NCI-H1436 treated with DMSO at 0.1 percent for 48 hours (cell line): ENCODE measurements around the gene ZNF888.
"Not testable (repeated sequence)": the region's sequence is repeated elsewhere in the genome, so short reads cannot be mapped to it uniquely, and the experiment has no call there.

Experiments used
- DNase-seq: peaks from one replicate; lab custom pipeline; 2025; lab: John Stamatoyannopoulos, UW

The ZNF888 gene

DNA sequence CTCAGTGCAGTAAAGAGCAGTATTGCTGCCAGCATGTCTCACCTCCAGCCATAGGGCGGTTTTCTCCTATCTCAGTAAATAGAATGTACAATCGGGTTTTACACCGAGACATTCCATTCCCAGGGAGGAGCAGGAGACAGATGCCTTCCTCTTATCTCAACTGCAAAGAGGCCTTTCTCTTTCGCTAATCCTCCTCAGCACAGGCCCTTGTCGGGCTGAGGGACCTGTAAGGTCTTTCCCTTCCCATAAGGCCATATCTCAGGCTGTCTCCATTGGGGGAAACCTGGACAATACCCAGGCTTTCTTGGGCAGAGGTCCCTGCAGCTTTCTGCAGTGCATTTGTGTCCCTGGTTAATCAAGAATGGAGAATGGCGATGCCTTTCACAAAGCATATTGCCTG is 50.2 kb downstream of the ZNF888 start:
- DNase-seq = not testable (repeated sequence)

DNA sequence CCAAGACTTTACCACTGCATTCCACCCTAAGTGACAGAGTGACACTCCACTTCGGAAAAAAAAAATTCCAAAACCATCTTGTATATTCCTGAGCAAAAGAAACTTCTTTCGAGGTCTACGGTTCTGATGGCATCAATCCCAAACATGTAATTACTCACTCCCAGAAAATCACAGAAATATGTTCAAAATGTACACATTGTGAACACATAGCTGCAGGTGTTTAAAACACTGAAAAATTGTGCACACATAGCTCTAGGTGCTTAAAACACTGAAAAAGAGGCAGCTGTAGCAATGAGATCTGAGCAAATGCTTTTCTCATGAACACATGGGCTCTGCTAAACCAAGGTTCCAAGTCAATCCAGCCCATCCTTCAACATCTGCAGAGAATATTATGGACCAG is 51.8 kb downstream of the ZNF888 start:
- no peak for DNase-seq

DNA sequence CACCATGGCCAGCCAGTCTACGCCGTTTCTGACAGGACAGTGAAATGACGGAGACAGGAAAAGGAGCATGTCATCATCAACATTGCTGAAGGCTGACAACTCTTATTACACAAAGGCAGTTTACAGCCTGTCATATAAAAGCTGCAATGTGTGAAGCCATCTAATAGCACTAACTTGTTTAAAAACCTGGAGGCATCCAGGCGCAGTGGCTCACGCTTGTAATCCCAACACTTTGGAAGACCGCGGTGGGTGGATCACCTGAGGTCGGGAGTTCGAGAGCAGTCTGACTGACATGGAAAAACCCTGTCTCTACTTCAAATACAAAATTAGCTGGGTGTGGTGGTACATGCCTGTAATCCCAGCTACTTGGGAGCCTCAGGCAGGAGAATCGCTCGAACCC is 55.2 kb downstream of the ZNF888 start:
- not testable (repeated sequence) for DNase-seq

DNA sequence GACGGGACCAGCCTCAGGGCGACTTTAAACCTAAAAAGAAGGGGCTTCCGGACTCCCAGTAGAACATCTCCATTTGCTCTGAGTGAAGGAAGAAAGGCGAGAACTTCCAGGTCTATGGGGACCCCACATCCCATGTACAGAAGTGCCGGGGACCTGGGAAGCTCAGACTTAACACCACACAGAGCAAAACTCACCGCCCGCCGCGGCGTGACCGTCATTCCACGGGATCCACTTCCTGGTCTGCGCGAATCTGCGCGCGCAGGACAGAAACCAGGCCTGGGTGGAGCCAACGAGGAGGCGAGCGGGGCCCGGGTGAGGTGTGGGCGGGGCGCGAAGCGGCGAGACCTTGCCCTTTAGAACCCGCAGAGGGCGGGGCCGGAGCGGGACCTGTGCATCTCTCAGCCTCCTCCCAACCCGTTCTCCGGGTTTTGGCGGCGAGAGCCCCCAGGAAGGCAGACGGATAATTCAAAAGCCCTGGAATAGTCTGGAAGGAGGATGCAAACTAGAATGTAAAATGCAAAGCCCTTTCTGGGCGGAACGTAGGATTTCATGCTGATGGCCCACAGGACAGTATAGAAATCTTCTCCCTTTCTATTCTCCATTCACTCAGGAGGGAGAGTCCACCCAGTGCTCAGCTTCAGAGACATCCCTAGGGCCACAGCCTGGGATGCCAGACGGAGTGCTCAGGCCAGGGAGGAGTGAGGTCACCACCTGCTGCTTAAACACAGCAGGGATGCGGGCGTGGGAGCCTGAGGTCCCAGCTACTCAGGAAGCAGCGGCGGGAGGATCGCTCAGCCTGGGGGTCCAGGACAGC is 65.6 kb downstream of the ZNF888 start, which contains the start of gene ZNF468:
Gene ZNF468 (minus strand): TSS at position 242 of the 814 bp plus-strand sequence. CDS start 3,347 bp downstream, outside the sequence.
- peak; percentile 1 for DNase-seq

DNA sequence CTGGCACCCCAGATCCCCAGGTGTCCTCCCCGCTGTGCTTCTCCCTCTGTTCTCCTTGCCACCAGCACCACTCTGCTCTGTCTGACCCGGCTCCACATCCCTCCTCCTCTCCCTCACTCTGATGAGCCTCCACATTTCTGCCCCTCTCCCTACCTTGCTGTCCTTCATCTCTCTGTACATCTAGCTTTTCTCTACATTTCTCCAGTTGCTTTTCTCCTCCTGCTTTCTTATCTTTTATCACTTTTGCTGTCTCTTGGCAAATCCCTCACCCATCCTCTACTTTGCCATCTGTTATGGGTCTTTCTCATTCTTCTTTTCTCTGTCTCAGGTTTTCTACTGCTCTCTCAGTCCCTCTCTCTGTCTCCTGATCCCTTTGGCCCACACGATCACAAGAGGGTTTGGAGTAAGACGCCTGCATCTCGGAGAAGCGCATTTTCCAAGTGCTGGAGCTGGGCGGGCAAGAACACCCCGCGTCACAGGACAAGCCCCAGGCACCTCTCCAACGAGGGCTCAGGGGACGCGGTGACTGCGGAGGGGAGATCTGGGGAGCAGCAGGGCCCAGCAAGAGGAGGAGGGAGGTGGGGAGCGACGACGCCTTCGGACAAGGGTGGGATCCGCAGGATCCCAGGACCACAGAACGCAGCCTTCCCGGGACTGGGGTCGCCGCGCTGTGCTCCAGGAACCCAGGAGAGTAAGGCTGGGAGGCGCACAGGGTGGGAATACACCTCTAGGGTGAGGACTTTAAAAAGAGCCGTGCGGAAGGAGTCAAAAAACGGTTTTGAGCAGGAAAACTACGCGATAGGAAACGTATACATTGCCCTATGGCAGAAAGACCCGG is 66.5 kb downstream of the ZNF888 start:
- DNase-seq = not testable (repeated sequence)
